GM11168 (cell line): ENCODE measurements around the gene HLA-C.
"Not testable (repeated sequence)": the region's sequence is repeated elsewhere in the genome, so short reads cannot be mapped to it uniquely, and the experiment has no call there.

Experiments
- in situ Hi-C: fragments of 300-500 bp; cut with MboI; formaldehyde crosslinking; loops from one replicate; pipeline ENCODE4 v1.12.0; 2022; ENCODE audit warnings: low sequenced_read_pairs; ENCODE audit not compliant: unreplicated experiment

Gene HLA-C

DNA sequence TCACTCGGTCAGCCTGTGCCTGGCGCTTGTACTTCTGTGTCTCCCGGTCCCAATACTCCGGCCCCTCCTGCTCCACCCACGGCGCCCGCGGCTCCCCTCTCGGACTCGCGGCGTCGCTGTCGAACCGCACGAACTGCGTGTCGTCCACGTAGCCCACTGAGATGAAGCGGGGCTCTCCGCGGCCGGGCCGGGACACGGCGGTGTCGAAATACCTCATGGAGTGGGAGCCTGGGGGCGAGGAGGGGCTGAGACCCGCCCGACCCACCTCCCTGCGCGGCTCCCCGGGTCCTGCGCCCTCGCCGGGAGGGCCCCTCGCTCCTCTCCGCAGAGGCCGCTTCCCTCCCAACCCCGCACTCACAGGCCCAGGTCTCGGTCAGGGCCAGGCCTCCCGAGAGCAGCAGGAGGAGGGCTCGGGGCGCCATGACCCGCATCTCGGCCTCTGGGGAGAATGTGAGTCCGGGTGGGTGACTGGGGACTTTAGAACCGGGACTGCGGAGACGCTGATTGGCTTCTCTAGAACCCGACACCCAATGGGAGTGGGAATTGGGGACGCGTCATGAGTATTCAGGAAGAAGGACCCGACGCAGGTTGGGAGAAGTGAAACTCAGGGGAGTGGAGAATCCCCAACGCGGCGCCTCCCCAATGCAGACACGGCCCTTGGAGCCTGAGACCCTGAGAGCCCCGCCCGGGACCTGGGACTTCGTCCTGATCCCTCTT is at the start of gene HLA-C:
HLA-C (minus strand) TSS at position 452 of the 717 bp plus-strand sequence; CDS start at position 431, 21 bp downstream.
- in situ Hi-C loops: loop anchor here (5.0 kb wide), 1 partner anchor 1329 kb away; the partner anchor contains the start of gene HLA-A

DNA sequence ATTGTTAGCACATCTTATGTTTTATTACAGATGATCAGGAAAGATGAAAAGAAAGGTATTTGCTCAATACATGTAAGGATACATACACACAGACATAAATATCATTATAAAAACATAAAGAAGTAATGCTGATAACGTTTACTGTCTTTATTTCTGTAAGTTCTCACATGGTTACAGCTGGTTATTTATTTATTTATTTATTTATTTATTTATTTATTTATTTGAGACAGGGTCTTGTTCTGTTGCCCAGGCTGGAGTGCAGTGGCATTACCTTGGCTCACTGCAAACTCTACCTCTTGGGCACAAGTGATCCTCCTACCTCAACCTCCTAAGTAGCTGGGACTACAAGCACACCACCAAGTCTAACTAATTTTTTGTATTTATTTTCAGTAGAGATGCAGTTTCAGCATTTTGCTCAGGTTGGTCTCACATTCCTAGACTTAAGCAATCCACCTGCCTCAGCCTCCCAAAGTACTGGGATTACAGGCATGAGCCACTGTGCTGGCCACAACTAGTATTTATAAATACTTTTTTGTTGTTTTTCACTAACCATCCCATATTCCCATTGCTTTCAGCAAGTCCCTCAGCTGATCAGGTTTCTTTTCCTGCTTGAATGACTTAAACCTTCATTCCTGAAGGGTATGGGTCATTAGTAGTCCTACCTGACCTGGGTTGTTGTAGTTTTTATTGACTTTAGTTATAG is 49.3 kb upstream of the HLA-C start:
- in situ Hi-C loops: no loop called here

GRCh38 chr6:31317036-31317435 is 45.1 kb upstream of the HLA-C start:
- in situ Hi-C loops: no loop called here

DNA sequence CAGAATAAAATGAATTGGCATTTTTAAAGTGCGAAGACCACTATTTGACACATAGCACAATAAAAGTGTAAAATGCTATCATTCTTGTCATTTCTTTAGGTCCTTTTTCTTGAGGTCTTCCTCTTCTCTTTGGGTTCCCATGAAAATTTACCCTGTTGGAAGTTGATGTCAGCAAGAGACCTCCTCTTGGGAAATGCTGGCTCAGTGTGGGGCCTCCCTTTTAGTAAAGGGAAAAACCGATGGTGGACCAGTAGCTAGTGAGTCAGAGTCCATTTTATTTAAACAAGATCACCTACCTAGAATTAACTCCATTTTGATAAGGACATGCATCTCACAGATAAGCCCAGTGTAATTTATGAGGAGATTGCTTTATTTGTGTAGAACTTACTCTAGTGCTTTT is 37.7 kb upstream of the HLA-C start:
- in situ Hi-C loops: no loop called here

DNA sequence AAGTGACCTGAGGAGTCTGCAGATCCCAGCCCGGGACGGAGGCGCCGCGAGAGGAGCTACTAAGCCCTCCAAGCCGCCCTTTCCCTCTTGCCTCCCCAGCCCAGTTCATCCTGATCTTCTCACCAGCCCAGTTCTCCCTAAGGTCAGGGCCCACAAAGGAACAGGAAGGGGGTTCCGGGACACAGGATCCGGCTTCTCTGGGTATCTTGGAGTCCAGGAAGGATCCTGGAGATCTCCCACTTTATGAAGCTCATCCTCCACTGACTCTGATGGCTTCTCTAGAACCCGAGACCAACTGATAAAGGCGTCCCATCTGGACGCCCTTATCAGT is 36.9 kb upstream of the HLA-C start:
- in situ Hi-C loops: no loop called here

- in situ Hi-C loops: no loop called here
Measured at GRCh38 chr6:31308050-31308844, 36.4 kb upstream of the HLA-C start.

GRCh38 chr6:31307669-31308049 is 35.8 kb upstream of the HLA-C start:
- in situ Hi-C loops: no loop called here

GRCh38 chr6:31305703-31306219 is 33.9 kb upstream of the HLA-C start:
- in situ Hi-C loops: no loop called here

DNA sequence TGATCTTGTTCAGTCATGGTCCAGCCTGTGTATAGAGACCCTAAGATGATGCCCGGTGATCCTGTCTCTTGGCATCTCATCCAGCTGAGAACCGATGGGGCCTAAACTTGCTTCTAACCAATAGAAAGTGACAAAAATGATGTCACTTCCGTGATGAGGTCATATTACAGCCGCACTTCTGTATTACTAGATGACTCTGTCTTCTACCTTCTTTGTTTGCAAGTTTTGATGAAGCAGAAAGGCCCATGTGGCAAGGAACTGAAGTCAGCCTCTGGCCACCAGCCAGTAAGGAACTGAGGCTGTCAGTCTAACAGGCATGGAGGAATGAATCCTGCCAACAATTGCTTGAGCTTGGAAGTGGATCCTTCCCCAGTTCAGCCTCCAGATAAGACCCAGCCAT is 32.8 kb upstream of the HLA-C start:
- in situ Hi-C loops: no loop called here

GRCh38 chr6:31300797-31301196 is 28.9 kb upstream of the HLA-C start:
- in situ Hi-C loops: no loop called here

DNA sequence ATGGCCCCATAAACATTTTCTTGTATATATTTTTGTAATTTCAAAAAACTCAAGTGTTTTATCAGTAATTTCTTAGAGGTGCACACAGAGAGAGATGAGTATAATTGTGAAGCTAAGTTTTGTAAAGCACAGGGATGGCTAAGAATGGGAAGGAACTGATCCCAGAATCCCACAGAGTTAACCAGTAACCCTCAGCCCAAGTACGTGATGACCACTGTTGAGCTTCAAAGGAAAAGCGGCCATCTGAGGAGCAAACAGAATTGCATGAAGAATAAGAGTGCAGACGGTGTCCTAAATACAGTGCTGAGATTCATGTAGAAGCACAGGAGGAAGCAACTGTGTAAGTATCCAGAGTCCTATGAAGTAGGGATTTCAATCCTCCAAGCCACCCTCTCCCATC is 28.1 kb upstream of the HLA-C start:
- in situ Hi-C loops: no loop called here

DNA sequence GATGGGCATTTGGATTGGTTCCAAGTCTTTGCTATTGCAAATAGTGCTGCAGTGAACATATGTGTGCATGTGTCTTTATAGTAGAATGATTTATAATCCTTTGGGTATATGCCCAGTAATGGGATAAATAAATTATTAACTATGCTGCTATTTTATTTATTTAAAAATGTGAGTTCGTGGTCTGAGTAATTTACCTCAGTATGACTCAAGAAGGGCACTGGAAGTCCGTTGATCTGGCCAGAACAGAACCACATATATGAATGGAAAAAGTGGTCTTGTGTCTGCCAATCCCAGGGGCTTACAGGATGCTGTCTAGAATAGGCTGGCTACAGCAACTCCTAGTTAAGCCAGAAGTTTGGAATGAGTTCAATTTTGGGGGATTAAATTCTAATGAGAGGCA is 27.6 kb upstream of the HLA-C start:
- in situ Hi-C loops: no loop called here

DNA sequence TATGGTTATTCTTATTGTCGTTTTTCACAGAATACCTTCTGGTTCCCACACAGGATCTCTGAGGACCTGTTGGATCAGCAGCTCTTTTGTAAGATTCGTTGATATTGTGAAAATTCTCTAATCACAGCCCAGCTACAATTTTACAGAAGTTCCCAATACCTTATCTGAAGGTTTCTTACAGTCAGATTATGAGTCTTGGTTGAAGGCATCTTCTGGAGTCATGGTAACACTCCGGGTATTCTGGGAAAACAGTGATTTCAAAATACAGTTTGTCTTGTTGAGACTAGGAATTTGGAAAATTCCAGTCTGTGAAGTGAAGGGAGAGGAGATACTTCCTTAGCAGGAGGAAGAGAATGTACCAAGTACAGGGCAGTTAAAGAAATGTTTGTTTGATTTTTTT is 22.2 kb upstream of the HLA-C start:
- in situ Hi-C loops: no loop called here

DNA sequence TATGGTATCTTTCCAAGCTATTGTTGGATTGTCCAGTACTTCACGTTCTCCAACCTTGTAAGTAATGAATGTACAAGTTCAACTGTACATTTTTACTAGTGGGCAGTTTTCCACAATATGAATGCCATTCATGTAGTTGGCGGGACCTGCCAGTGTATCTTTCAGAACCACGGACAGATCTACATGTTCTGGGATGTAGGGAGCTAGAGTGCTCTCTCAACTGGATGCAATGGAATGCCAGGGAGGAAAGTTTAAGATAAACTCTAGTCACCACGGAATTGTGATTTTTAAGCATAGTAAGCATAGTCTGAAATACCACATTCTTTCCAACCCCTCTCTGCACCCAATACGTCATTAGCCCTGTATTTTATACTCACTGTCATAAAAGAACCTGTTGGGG is 21.5 kb upstream of the HLA-C start:
- in situ Hi-C loops: no loop called here

DNA sequence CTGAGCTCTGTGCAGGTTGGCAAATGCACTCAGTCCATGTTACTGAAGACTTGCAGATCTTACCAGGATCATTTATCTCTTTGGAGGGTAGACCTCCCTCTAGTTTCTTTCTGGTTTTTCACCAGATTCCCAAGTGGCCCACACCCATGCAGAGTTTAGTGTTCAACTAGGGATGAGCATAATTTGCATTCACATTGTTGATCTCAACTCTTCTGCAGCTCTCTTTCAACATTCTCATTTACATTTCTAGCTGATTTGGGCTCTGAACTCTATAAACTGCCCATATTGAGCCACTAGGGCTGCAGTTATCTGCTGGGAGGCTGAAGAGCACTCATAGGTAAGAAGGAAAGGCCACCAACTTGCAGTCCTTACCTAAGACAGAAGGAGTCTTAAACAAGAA is 17.9 kb upstream of the HLA-C start:
- in situ Hi-C loops: no loop called here

DNA sequence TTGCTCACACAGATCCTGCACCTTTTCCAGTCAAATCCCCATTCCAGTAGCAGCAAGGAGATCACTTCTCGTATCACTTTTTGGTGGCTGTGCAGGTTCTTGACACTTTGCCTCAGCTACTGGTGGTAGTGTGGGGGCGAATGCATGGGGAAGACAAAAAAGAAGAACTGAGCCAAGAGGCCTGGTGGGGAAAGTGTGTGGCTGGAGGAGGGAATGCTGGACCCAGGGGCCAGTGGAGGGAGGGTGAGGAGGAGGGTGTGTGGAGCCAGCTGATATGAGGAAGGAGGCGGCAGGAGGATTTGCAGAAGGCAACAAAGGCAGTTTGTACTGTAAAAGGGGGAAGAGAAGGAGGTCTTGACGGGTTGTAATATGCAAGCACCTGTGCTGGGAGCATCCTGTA is 15.7 kb upstream of the HLA-C start:
- in situ Hi-C loops: no loop called here

GRCh38 chr6:31285982-31286381 is 14.1 kb upstream of the HLA-C start:
- in situ Hi-C loops: no loop called here

GRCh38 chr6:31285486-31285885 is 13.6 kb upstream of the HLA-C start:
- in situ Hi-C loops: no loop called here

GRCh38 chr6:31279647-31280046 is 7.8 kb upstream of the HLA-C start:
- in situ Hi-C loops: not testable (repeated sequence)

- in situ Hi-C loops: loop anchor here (5.0 kb wide), 1 partner anchor 1331 kb away; the partner anchor contains the start of gene HLA-A
Measured at GRCh38 chr6:31272836-31273626, 1.1 kb upstream of the HLA-C start.
